HepG2 (cell line): ENCODE results near the gene SHBG. TPM values are rescaled to one million over a fixed set of nuclear protein-coding genes. Genes with fewer than 3 reads are reported as not detected.

Source experiments
- CREB3 ChIP-seq: sonication (generic); formaldehyde crosslinking; IDR thresholded peaks from 2 replicates; pipeline ENCODE4 v1.5.0; 2020; ENCODE audit warnings: missing genetic modification reagents
- CTCF ChIP-seq: sonication (generic); formaldehyde crosslinking; IDR thresholded peaks from 2 replicates; pipeline ENCODE4 v1.5.0; 2020; ENCODE audit warnings: mild to moderate bottlenecking, missing genetic modification reagents, moderate library complexity
- FOXJ3 ChIP-seq: sonication (generic); formaldehyde crosslinking; IDR thresholded peaks from 2 replicates; pipeline ENCODE4 v1.4.0; 2020; ENCODE audit warnings: missing genetic modification reagents, mild to moderate bottlenecking, borderline replicate concordance
- JUNB ChIP-seq: sonication (generic); formaldehyde crosslinking; IDR thresholded peaks from 2 replicates; pipeline ENCODE4 v1.8.0; 2022; ENCODE audit warnings: missing genetic modification reagents, mild to moderate bottlenecking, borderline replicate concordance
- MIER2 ChIP-seq: IDR thresholded peaks from 2 replicates; pipeline ENCODE4 v1.6.1; 2016; ENCODE audit warnings: missing biosample characterization, missing genetic modification reagents
- NKX3-1 ChIP-seq: sonication (generic); formaldehyde crosslinking; IDR thresholded peaks from 2 replicates; pipeline ENCODE4 v1.5.0; 2020; ENCODE audit warnings: missing genetic modification reagents
- POLR2G ChIP-seq: fragments of 200-400 bp; formaldehyde crosslinking; IDR thresholded peaks from 2 replicates; pipeline ENCODE4 v1.6.1; 2018; ENCODE audit warnings: mild to moderate bottlenecking, low read depth, low read length, moderate library complexity
- RORA ChIP-seq: sonication (generic); formaldehyde crosslinking; IDR thresholded peaks from 2 replicates; pipeline ENCODE4 v1.5.0; 2020; ENCODE audit warnings: mild to moderate bottlenecking, missing genetic modification reagents, moderate library complexity
- SRSF4 ChIP-seq: fragments of 200-400 bp; formaldehyde crosslinking; IDR thresholded peaks from one replicate; pipeline ENCODE4 v1.6.1; 2018; ENCODE audit warnings: mild to moderate bottlenecking, low read depth, low read length, moderate library complexity; ENCODE audit not compliant: poor library complexity, severe bottlenecking
- SSRP1 ChIP-seq: IDR thresholded peaks from 2 replicates; pipeline ENCODE4 v1.6.1; 2016; ENCODE audit warnings: control low read depth
- ZBTB1 ChIP-seq: sonication (generic); formaldehyde crosslinking; IDR thresholded peaks from 2 replicates; pipeline ENCODE4 v1.4.0; 2020; ENCODE audit warnings: missing genetic modification reagents, borderline replicate concordance
- ZBTB21 ChIP-seq: sonication (generic); formaldehyde crosslinking; IDR thresholded peaks from 2 replicates; pipeline ENCODE4 v1.4.0; 2020; ENCODE audit warnings: missing genetic modification reagents
- ZBTB49 ChIP-seq: sonication (generic); formaldehyde crosslinking; IDR thresholded peaks from 2 replicates; pipeline ENCODE4 v1.4.0; 2020; ENCODE audit warnings: missing genetic modification reagents, borderline replicate concordance
- ZNF383 ChIP-seq: sonication (generic); formaldehyde crosslinking; IDR thresholded peaks from 2 replicates; pipeline ENCODE4 v1.4.0; 2020; ENCODE audit warnings: missing genetic modification reagents, mild to moderate bottlenecking, borderline replicate concordance
- ZNF543 ChIP-seq: sonication (generic); formaldehyde crosslinking; IDR thresholded peaks from 2 replicates; pipeline ENCODE4 v1.4.0; 2020; ENCODE audit warnings: mild to moderate bottlenecking, missing genetic modification reagents
- ZSCAN25 ChIP-seq: sonication (generic); formaldehyde crosslinking; IDR thresholded peaks from 2 replicates; pipeline ENCODE4 v1.8.0; 2022; ENCODE audit warnings: mild to moderate bottlenecking, missing genetic modification reagents
- polyA plus RNA-seq, 8 experiments: library from polyadenylated mRNA; depleted of rRNA in 3 of 8; stranded (reverse) in 7 of 8; unstranded in 1 of 8; fragments of >200 nt; fragmentation: Illumina TruSeq in 4 of 8; extraction: Trizol in 4 of 8; gene quantifications; 2 replicates each; pipeline versions ENCODE4 v1.2.1 to v1.2.3, GENCODE V29; 2011 to 2016; ENCODE audit warnings: low read depth in 4 of 8, missing spikeins in 1 of 8, mixed read lengths in 1 of 8; ENCODE audit not compliant: insufficient read depth in 1 of 8
- total RNA-seq, 5 experiments: library from RNA; depleted of rRNA; stranded (reverse); fragments of >200 nt; fragmentation: Illumina TruSeq; extraction: Trizol; gene quantifications; 2 replicates each; pipeline ENCODE4 v1.2.3, GENCODE V29; 2016; ENCODE audit warnings: low read depth in 1 of 5
- TF ChIP-seq, protein P1 (sequence below): sonication (generic); formaldehyde crosslinking; IDR thresholded peaks from 2 replicates; pipeline ENCODE4 v1.8.0; 2022; ENCODE audit warnings: missing genetic modification reagents, mild to moderate bottlenecking, moderate library complexity, borderline replicate concordance
- TF ChIP-seq, protein P2 (sequence below): sonication (generic); formaldehyde crosslinking; IDR thresholded peaks from 2 replicates; pipeline ENCODE4 v1.5.0; 2020; ENCODE audit warnings: mild to moderate bottlenecking, missing genetic modification reagents

Gene SHBG
- total and polyA plus RNA-seq, 2 of the 13 experiments (the other 11 are each of a cell fraction or from before 2014, with no cell fraction given), result 4.0 to 6.1 TPM

- TF ChIP-seq, protein P1, sequence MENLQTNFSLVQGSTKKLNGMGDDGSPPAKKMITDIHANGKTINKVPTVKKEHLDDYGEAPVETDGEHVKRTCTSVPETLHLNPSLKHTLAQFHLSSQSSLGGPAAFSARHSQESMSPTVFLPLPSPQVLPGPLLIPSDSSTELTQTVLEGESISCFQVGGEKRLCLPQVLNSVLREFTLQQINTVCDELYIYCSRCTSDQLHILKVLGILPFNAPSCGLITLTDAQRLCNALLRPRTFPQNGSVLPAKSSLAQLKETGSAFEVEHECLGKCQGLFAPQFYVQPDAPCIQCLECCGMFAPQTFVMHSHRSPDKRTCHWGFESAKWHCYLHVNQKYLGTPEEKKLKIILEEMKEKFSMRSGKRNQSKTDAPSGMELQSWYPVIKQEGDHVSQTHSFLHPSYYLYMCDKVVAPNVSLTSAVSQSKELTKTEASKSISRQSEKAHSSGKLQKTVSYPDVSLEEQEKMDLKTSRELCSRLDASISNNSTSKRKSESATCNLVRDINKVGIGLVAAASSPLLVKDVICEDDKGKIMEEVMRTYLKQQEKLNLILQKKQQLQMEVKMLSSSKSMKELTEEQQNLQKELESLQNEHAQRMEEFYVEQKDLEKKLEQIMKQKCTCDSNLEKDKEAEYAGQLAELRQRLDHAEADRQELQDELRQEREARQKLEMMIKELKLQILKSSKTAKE, result no peak
- TF ChIP-seq SSRP1 (CRISPR knock-in tag), result no peak
- no peak for TF ChIP-seq ZNF383 (CRISPR knock-in tag)
- TF ChIP-seq CTCF (CRISPR knock-in tag), result peak; percentile 20; the same call in 1 of the 2 replicates
- TF ChIP-seq RORA (CRISPR knock-in tag), result no peak
- TF ChIP-seq ZBTB1 (CRISPR knock-in tag), result no peak
- TF ChIP-seq, protein P2, sequence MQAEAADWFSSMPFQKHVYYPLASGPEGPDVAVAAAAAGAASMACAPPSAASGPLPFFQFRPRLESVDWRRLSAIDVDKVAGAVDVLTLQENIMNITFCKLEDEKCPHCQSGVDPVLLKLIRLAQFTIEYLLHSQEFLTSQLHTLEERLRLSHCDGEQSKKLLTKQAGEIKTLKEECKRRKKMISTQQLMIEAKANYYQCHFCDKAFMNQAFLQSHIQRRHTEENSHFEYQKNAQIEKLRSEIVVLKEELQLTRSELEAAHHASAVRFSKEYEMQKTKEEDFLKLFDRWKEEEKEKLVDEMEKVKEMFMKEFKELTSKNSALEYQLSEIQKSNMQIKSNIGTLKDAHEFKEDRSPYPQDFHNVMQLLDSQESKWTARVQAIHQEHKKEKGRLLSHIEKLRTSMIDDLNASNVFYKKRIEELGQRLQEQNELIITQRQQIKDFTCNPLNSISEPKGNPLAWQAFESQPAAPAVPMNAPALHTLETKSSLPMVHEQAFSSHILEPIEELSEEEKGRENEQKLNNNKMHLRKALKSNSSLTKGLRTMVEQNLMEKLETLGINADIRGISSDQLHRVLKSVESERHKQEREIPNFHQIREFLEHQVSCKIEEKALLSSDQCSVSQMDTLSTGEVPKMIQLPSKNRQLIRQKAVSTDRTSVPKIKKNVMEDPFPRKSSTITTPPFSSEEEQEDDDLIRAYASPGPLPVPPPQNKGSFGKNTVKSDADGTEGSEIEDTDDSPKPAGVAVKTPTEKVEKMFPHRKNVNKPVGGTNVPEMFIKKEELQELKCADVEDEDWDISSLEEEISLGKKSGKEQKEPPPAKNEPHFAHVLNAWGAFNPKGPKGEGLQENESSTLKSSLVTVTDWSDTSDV (CRISPR knock-in tag), result no peak
- no peak; the same call in 1 of the 2 replicates for TF ChIP-seq MIER2 (CRISPR knock-in tag)
- TF ChIP-seq ZBTB21 (CRISPR knock-in tag), result peak; percentile 19; the same call in 1 of the 2 replicates
- 0 out of 2 replicates have a peak, but pooled peaks have one; percentile 41 for TF ChIP-seq ZBTB49 (CRISPR knock-in tag)
- TF ChIP-seq JUNB, result no peak
- peak; percentile 75; the same call in 1 of the 2 replicates for TF ChIP-seq CREB3 (CRISPR knock-in tag)
- TF ChIP-seq ZSCAN25, result peak; percentile 51
- TF ChIP-seq POLR2G, result peak; percentile 98
- TF ChIP-seq SRSF4, result no peak
- peak; percentile 90 for TF ChIP-seq NKX3-1 (CRISPR knock-in tag)
- peak; percentile 34; the same call in 1 of the 2 replicates for TF ChIP-seq ZNF543 (CRISPR knock-in tag)
- peak; percentile 72; the same call in 1 of the 2 replicates for TF ChIP-seq FOXJ3
Measured at GRCh38 chr17:7583253-7584109, 46.5 kb upstream of the SHBG start, which contains the start of gene MPDU1 (continued).
